ENCODE data around the gene NDUFS6. TPM values are rescaled to one million over a fixed set of nuclear protein-coding genes. Genes with fewer than 3 reads are reported as not detected.

The NDUFS6 gene
- total and polyA plus RNA-seq, 2 experiments from 2014 or later: 141 to 371 TPM

GRCh38 chr5:1806199-1806598, 5.0 kb downstream of the NDUFS6 start:
- Histone ChIP-seq H3K4me1 (ENCODE audit: low read depth) (peaks cover 37% of the 10 kb centered on the region), H3K27ac (no peak overlapping the region), H3K36me3 (peaks cover 52% of the 10 kb centered on the region), H3K4me3 (no peak overlapping the region), H3K27me3 (no peaks in the 10 kb centered on the region), H3K9me3 (ENCODE audit: low read depth) (no peaks in the 10 kb centered on the region)
- TF ChIP-seq, protein P1, sequence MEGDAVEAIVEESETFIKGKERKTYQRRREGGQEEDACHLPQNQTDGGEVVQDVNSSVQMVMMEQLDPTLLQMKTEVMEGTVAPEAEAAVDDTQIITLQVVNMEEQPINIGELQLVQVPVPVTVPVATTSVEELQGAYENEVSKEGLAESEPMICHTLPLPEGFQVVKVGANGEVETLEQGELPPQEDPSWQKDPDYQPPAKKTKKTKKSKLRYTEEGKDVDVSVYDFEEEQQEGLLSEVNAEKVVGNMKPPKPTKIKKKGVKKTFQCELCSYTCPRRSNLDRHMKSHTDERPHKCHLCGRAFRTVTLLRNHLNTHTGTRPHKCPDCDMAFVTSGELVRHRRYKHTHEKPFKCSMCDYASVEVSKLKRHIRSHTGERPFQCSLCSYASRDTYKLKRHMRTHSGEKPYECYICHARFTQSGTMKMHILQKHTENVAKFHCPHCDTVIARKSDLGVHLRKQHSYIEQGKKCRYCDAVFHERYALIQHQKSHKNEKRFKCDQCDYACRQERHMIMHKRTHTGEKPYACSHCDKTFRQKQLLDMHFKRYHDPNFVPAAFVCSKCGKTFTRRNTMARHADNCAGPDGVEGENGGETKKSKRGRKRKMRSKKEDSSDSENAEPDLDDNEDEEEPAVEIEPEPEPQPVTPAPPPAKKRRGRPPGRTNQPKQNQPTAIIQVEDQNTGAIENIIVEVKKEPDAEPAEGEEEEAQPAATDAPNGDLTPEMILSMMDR (IDR thresholded peaks at IDR 0.05; ENCODE audit: low read depth, low read length): no peak
- DNase-seq (ENCODE audit: low read depth in 1 of 2, low spot score in 1 of 2): no peak

DNA sequence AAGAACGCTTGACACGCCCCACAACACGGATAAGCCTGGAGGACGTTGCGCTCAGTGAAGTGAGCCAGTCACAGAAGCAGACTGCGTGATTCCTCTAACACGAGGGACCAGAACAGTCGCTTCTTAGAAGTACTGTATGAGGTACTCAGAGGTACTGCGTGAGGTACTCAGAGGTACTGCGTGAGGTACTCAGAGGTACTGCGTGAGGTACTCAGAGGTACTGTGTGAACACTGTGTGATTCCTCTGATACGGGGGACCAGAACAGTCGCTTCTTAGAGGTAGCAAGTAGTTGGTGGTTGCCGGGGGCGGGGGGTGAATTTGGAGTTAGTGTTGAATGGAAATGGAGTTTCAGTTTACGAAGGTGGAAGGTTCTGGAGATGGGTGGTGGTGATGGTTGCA, 5.8 kb downstream of the NDUFS6 start:
- DNase-seq (ENCODE audit: low read depth in 1 of 2, low spot score in 1 of 2): no peak
- Histone ChIP-seq H3K4me1 (ENCODE audit: low read depth) (peaks cover 36% of the 10 kb centered on the region), H3K4me3 (no peak overlapping the region), H3K36me3 (peaks cover 57% of the 10 kb centered on the region), H3K27me3 (no peaks in the 10 kb centered on the region), H3K9me3 (ENCODE audit: low read depth) (no peaks in the 10 kb centered on the region), H3K27ac (no peak overlapping the region)
- TF ChIP-seq, protein P1 (IDR thresholded peaks at IDR 0.05; ENCODE audit: low read depth, low read length): no peak

GRCh38 chr5:1807451-1808185, 6.4 kb downstream of the NDUFS6 start:
- Histone ChIP-seq H3K27me3 (no peaks in the 10 kb centered on the region), H3K36me3 (peaks cover 55% of the 10 kb centered on the region), H3K9me3 (ENCODE audit: low read depth) (no peaks in the 10 kb centered on the region), H3K4me3 (no peak overlapping the region), H3K27ac (peak overlapping the region; percentile 27), H3K4me1 (ENCODE audit: low read depth) (peaks cover 30% of the 10 kb centered on the region)
- TF ChIP-seq, protein P1 (IDR thresholded peaks at IDR 0.05; ENCODE audit: low read depth, low read length): no peak
- DNase-seq (ENCODE audit: low read depth in 1 of 2, low spot score in 1 of 2): no peak

DNA sequence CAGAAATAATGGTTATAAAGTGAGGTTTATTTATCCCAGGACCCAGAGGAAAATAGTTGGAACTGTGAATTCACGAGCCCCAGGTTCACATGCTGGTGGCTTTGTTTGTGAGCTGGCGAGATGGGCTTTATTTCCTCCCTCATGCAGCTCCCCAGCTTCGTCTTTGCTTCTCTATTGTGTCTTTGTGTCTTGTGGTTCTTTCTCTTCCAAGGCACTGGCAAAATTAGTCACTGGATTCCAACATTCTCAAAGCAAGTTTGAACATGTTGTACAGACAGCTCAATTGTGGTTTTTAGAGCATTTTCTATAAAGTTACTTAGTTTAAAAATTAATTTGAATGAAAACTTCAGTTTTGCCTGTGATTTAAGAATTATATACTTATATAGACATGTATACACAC, 7.2 kb downstream of the NDUFS6 start:
- peak in 1 of 2 donors; percentile 24 for DNase-seq (ENCODE audit: low read depth in 1 of 2, low spot score in 1 of 2)
- peaks cover 23% of the 10 kb centered on the region for H3K4me1 ChIP-seq (ENCODE audit: low read depth)
- H3K27ac ChIP-seq: peak overlapping the region; percentile 27
- H3K36me3 ChIP-seq: peaks cover 49% of the 10 kb centered on the region
- H3K27me3 ChIP-seq: no peaks in the 10 kb centered on the region
- TF ChIP-seq, protein P1 (IDR thresholded peaks at IDR 0.05; ENCODE audit: low read depth, low read length): no peak
- H3K4me3 ChIP-seq: no peak overlapping the region
- no peaks in the 10 kb centered on the region for H3K9me3 ChIP-seq (ENCODE audit: low read depth)

DNA sequence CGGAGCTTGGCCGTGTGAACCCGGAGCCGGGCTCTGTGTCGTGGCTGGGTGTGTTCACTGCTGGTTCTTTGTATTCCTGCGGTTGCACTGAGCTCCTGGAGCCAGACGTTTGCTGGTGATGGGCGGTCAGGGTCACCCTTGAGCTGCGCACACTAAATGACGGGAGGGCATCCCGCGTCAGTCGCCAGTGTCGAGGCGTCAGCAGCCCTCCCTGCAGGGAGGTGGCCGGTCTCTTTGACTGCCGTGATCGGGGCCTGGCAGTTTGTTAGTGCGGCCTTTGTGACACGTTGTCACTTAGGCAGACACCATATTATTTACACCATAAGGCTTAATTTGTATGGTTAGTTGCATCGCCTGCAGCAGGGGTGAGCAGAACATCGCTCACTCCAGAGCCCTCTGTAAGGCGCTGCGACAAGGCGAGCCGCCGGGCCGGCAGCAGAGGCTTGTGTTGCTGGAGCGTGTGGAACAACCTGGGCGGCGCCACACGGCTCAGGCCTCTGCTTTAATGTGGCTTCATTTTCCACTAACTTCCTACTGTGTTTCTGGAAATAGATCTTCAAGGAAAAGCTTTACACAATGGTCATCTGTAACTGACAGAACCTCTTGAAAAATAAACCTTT, 8.3 kb downstream of the NDUFS6 start:
- Histone ChIP-seq H3K36me3 (peaks cover 53% of the 10 kb centered on the region), H3K4me1 (ENCODE audit: low read depth) (peaks cover 20% of the 10 kb centered on the region), H3K9me3 (ENCODE audit: low read depth) (no peaks in the 10 kb centered on the region), H3K4me3 (no peak overlapping the region), H3K27me3 (no peaks in the 10 kb centered on the region), H3K27ac (peak overlapping the region; percentile 70)
- DNase-seq (ENCODE audit: low read depth in 1 of 2, low spot score in 1 of 2): no peak
- TF ChIP-seq, protein P1 (IDR thresholded peaks at IDR 0.05; ENCODE audit: low read depth, low read length): no peak

Data from cardiac muscle cell (in vitro differentiated cells and primary cell).